Activated T-cell treated with anti-CD3 and anti-CD28 coated beads, Interleukin-2, amount 50 U/mL, for 4 hours (primary cell): ENCODE measurements around the gene ACIN1. TPM values are rescaled to one million over a fixed set of nuclear protein-coding genes. Genes with fewer than 3 reads are reported as not detected.

Source experiments
- ATAC-seq, 2 donors: fragments of 200-7000 bp; cut with Tn5 transposase; one replicate each; pipeline ENCODE4 v1.10.0; 2021
- DNase-seq: peaks from one replicate; pipeline ENCODE4 v3.0.0-alpha.2; 2020
- H3K27me3 Mint-ChIP-seq: one replicate; pipeline ENCODE4 v1.8.0; 2021; ENCODE audit warnings: low read depth, mixed read lengths
- H3K36me3 Mint-ChIP-seq: one replicate; pipeline ENCODE4 v1.8.0; 2022; ENCODE audit warnings: mixed read lengths; ENCODE audit not compliant: insufficient read depth
- H3K4me1 Mint-ChIP-seq: one replicate; pipeline ENCODE4 v1.8.0; 2021; ENCODE audit warnings: low read depth, mixed read lengths
- H3K4me3 Mint-ChIP-seq: one replicate; pipeline ENCODE4 v1.8.0; 2021; ENCODE audit warnings: mild to moderate bottlenecking, moderate library complexity, mixed read lengths
- H3K9me3 Mint-ChIP-seq: one replicate; pipeline ENCODE4 v1.8.0; 2021; ENCODE audit warnings: mixed read lengths
- total RNA-seq, 3 donors: library from RNA; stranded (reverse); gene quantifications; one replicate each; pipeline ENCODE4 v1.2.1, GENCODE V29; 2021

Gene ACIN1
- total RNA-seq, 3 donors from 2014 or later: 195 to 200 (median 196) TPM

GRCh38 chr14:23056956-23057756 is 37.8 kb downstream of the ACIN1 start, which contains the start of gene CDH24:
Gene CDH24, minus strand, starts transcription at chr14:23057520. Its CDS starts 1,787 bp downstream, at chr14:23055733.
- ATAC-seq (peak; percentile 77 to 82), DNase-seq (peak; percentile 62)
- Mint-ChIP-seq H3K4me1 (peaks cover 17% of the 10 kb centered on the region), H3K4me3 (peak within 1 kb of the TSS; percentile 84), H3K36me3 (peaks cover 15% of the 10 kb centered on the region), H3K9me3 (no peaks in the 10 kb centered on the region), H3K27me3 (peaks cover 2% of the 10 kb centered on the region)

DNA sequence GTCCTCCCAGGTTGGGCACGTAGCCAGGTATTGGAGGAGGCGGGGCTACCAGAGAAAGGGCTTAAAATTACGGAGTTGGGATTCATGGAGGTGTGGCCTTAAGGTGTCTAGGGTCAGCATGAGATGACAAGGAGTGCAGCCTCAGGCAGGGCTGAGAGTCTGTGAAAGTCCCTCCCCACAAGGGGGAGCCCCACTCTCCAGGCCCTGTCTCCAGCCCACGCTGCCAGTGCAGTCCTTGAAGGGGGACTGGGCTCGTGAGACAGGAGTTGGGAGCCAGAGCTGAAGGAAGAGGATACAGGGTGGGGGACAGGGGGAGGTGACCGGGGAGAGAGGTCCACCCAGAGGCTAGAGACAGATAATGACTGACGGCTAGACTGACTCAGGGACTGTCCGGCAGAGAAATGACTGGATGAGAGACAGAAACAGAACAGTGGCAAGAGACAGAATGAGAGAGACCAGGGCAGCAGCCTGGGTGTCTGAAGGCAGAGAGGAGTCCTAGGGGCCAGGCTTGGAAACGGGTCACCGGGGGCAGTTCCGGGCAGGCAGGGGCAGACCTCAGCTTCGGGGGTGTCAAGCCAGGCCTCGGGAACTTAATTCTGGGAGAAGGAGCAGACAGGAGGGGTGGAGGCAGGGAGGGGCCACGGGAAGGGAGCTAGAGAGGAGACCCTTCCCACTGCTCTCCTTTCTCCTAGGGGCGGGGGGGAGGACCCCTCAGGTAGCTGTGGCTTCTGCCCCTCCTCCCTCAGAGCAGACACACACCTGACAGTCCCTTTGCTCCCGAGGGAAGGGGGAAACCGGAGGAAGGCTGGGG is 38.6 kb downstream of the ACIN1 start:
- Mint-ChIP-seq H3K27me3 (peaks cover 2% of the 10 kb centered on the region), H3K4me3 (peak overlapping the region; percentile 83), H3K36me3 (peaks cover 14% of the 10 kb centered on the region), H3K9me3 (no peaks in the 10 kb centered on the region), H3K4me1 (peaks cover 17% of the 10 kb centered on the region)
- ATAC-seq (peak; percentile 51 to 59), DNase-seq (peak; percentile 66)

GRCh38 chr14:23055621-23056144 is 39.3 kb downstream of the ACIN1 start:
- peaks cover 2% of the 10 kb centered on the region for H3K27me3 Mint-ChIP-seq
- H3K36me3 Mint-ChIP-seq: peaks cover 9% of the 10 kb centered on the region
- H3K9me3 Mint-ChIP-seq: no peaks in the 10 kb centered on the region
- ATAC-seq (no peak), DNase-seq (no peak)
- peaks cover 17% of the 10 kb centered on the region for H3K4me1 Mint-ChIP-seq
- peak overlapping the region; percentile 83 for H3K4me3 Mint-ChIP-seq

DNA sequence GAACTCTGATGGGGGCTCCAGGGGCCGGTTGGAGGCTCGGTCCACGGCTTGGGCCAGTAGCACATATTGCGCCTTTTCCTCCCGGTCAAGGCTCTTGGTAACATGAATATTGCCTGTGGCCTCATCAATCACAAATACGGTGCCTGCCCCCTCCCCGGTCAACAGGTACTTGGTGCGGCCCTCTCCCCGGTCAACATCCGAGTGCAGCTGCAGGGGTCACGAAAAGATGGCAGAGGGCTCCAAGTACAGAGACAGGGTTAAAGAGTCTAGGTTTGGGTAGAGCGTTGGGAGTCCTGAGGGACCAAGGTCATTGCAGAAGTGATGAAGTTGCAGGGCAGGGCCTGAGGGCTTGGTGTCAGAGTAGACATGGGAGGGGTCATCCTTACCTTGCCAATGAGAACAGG is 39.8 kb downstream of the ACIN1 start:
- Mint-ChIP-seq H3K4me3 (no peak overlapping the region), H3K27me3 (peaks cover 2% of the 10 kb centered on the region), H3K36me3 (peaks cover 9% of the 10 kb centered on the region), H3K9me3 (no peaks in the 10 kb centered on the region), H3K4me1 (peaks cover 17% of the 10 kb centered on the region)
- no peak for DNase-seq
- ATAC-seq: no peak

DNA sequence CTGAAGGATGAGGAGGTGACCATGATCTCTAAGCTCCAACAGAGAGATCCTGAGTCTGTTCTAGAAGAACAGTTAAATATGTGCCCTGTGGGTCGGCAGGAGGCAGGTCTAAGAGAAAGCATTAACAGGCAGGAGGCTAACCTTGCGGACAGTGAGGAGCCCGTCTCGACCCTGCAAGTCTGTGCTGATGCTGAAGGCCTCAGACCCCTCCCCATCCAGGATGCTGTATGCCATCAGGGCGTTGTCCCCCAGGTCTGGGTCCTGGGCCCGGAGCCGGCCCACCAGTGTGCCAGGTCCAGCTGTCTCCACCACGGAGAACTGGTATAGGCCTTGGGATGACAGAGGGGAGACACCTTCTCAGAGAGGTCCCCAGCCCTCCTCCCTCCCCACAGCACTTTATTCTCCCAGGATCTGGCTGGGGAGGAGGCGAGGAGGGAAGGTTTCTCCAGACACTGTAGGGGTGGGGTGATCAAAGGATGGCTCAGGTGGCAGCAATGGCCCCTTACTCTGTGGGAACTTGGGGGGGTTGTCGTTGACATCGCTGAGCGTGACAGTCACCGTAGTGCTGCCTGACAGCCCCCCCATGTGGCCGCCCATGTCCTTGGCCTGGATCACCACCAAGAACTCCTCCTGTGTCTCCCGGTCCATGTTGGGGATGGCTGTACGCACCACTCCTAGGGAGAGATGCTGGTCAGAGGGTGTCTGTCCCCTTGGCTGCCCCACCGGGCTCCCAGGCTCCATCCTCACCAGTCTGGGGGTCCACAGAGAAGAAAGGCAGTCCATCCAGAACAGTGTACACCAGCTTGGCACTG is 40.7 kb downstream of the ACIN1 start:
- H3K36me3 Mint-ChIP-seq: peaks cover 5% of the 10 kb centered on the region
- H3K27me3 Mint-ChIP-seq: peaks cover 2% of the 10 kb centered on the region
- DNase-seq (no peak), ATAC-seq (no peak)
- H3K4me1 Mint-ChIP-seq: peaks cover 17% of the 10 kb centered on the region
- no peaks in the 10 kb centered on the region for H3K9me3 Mint-ChIP-seq
- no peak overlapping the region for H3K4me3 Mint-ChIP-seq

DNA sequence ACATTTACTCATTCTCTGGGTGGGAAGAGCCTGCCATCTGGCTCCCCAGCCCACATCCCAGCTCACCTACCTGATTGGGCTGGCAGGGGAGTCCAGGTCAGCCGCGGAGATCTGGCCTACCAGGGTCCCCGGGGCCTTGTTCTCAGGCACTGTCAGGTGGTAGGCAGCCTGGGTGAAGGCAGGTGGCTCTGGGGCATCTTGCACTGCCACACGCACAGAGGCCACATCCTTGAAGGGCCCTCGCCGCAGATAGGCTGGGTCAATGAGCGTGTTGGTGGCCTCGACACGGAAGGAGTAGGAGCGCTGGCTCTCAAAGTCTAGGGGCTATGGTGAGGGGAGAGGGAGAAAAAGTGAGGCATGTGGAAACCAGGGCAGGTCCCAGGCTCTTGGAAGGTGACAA is 41.5 kb downstream of the ACIN1 start:
- Mint-ChIP-seq H3K9me3 (no peaks in the 10 kb centered on the region), H3K4me1 (peaks cover 17% of the 10 kb centered on the region), H3K4me3 (no peak overlapping the region), H3K27me3 (peaks cover 2% of the 10 kb centered on the region), H3K36me3 (peaks cover 3% of the 10 kb centered on the region)
- DNase-seq (no peak), ATAC-seq (no peak)

- no peak for DNase-seq
- Mint-ChIP-seq H3K4me1 (peaks cover 11% of the 10 kb centered on the region), H3K36me3 (no peaks in the 10 kb centered on the region), H3K4me3 (no peak overlapping the region), H3K9me3 (no peaks in the 10 kb centered on the region), H3K27me3 (peaks cover 2% of the 10 kb centered on the region)
- no peak for ATAC-seq
These were observed 42.3 kb downstream of the ACIN1 start for GRCh38 chr14:23052671-23053070.

- Mint-ChIP-seq H3K27me3 (peaks cover 6% of the 10 kb centered on the region), H3K36me3 (no peaks in the 10 kb centered on the region), H3K4me1 (peaks cover 11% of the 10 kb centered on the region), H3K4me3 (no peak overlapping the region), H3K9me3 (no peaks in the 10 kb centered on the region)
- ATAC-seq (no peak), DNase-seq (no peak)
These were observed 42.7 kb downstream of the ACIN1 start for GRCh38 chr14:23052182-23052623.

DNA sequence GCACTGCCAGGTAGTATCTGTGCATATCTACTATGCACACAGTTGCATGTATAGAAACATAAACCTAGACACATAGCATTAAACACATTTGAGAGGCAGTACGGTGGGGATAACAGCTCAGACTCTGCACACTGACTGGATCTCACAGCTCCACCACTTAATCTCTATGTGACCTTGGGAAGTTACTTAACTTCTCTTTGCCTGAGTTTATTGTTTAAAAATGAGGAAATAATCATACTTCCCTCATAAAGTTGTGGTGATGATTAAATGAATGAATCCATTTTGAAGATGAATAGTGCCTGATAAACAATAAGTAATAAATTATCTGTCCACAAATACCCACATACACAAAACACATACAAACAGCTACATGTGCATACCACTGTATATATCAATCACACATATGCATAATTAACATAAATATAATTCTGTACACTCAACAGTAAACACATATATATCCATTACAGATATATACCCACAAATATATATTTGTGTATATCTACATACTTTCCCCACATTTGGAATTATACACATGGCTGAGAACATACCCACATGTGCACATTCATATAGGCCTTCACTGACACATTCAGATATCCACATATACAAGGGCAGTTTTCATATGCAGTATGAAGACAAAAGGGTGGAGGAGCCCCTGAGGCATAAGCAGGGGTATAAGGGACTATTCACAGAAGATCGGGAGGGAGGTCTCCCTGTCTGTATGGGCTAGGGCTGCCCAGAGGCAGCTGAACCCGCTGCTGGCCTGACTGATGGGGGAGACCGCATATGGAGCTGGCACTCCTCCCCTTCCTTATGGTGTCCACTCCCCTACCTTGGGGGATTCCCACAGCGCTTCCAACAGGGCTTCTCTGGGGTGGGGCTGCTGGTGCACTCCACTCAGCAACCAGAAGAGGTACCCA is 43.5 kb downstream of the ACIN1 start:
- no peak overlapping the region for H3K4me3 Mint-ChIP-seq

GRCh38 chr14:23049011-23049410 is 45.9 kb downstream of the ACIN1 start:
- Mint-ChIP-seq H3K36me3 (no peaks in the 10 kb centered on the region), H3K9me3 (no peaks in the 10 kb centered on the region), H3K27me3 (peaks cover 5% of the 10 kb centered on the region), H3K4me1 (no peaks in the 10 kb centered on the region), H3K4me3 (no peak overlapping the region)
- ATAC-seq (no peak), DNase-seq (no peak)

More for the DNA sequence above, 43.5 kb downstream of the ACIN1 start:
- Mint-ChIP-seq H3K4me1 (peaks cover 5% of the 10 kb centered on the region), H3K36me3 (no peaks in the 10 kb centered on the region), H3K27me3 (peaks cover 5% of the 10 kb centered on the region), H3K9me3 (no peaks in the 10 kb centered on the region)
- ATAC-seq (no peak), DNase-seq (no peak)

- H3K9me3 Mint-ChIP-seq: no peaks in the 10 kb centered on the region
- DNase-seq: no peak
- no peaks in the 10 kb centered on the region for H3K4me1 Mint-ChIP-seq
- no peak for ATAC-seq
- H3K4me3 Mint-ChIP-seq: no peak overlapping the region
- no peaks in the 10 kb centered on the region for H3K36me3 Mint-ChIP-seq
- H3K27me3 Mint-ChIP-seq: peaks cover 5% of the 10 kb centered on the region
These were observed 46.9 kb downstream of the ACIN1 start for GRCh38 chr14:23047751-23048693.

DNA sequence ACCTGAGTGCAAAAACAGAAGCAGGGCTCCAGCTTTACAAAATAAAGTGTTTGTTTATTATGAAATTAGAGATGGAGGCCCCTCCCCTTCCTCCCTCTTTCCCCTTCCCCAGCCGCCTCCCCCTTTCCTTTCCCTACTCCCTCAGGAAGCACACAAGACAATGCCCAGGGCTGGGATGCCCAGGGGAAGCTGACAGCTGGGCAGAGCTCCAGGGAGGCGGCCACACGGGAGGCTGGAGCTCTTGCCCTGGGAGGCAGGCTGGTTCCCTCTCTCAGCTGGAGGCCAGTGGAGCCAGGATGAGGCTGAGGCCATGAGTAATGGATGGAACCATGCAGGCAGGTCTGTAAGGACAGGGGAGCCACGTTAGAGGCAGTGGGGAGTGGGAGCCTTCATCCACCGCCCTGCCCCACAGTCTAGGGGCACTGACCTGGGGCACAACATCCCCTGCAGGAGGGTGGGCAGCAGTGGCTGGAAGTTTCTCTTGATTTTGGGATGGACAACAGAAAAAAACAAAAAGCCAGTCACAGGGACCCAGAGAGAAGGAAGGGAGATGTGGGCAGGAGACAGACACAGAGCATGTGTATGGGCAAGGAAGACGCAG is 47.8 kb downstream of the ACIN1 start:
- H3K4me3 Mint-ChIP-seq: no peak overlapping the region
- no peak for DNase-seq

More for the DNA sequence above, 47.8 kb downstream of the ACIN1 start:
- no peak for ATAC-seq
- Mint-ChIP-seq H3K36me3 (no peaks in the 10 kb centered on the region), H3K4me1 (no peaks in the 10 kb centered on the region), H3K27me3 (peaks cover 5% of the 10 kb centered on the region), H3K9me3 (no peaks in the 10 kb centered on the region)
